ENCODE measurements around the gene TLN1. TPM values are rescaled to one million over a fixed set of nuclear protein-coding genes. Genes with fewer than 3 reads are reported as not detected.

TLN1 gene
- polyA plus RNA-seq, 4 donors: 82.1 to 103 (median 88.5) TPM

DNA sequence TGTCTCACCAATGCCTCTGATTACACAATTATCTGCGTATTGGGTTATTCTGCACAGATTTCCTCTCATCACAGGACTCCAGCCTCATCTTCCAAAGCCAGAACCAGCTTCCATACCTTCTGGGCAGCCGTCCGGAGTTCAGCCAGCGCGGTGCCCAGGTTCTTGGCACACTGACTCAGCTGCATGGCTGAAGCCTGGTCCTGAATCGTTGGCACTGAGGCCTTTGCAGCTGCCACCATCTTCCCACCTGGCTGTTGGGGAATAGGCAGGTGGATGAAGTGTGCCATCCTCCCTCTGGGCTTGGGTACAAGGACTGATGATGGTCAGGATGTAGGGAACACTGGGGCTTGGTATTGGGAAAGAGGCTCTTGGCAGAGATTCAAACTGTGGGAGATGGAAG is 17.9 kb downstream of the TLN1 start:
- Histone ChIP-seq H3K4me1 (ENCODE audit: control insufficient read depth in 3 of 3, insufficient read depth in 2 of 3, low read depth in 1 of 3, low read length in 2 of 3) (no peaks in the 10 kb centered on the region), H3K4me3 (ENCODE audit: low read depth in 1 of 3, low read length in 3 of 3) (no peak overlapping the region), H3K27me3 (ENCODE audit: control insufficient read depth in 3 of 3, insufficient read depth in 3 of 3, low read length in 3 of 3) (no peaks in the 10 kb centered on the region), H3K27ac (ENCODE audit: low read depth in 1 of 3, low read length in 2 of 3) (no peak overlapping the region), H3K36me3 (ENCODE audit: control insufficient read depth in 3 of 3, insufficient read depth in 2 of 3, low read depth in 1 of 3, low read length in 3 of 3) (peaks cover 34 to 88% (median 66%) of the 10 kb centered on the region in 3 donors), H3K9me3 (ENCODE audit: control insufficient read depth in 2 of 2, insufficient read depth in 1 of 2, low read depth in 1 of 2, low read length in 1 of 2) (no peaks in the 10 kb centered on the region)
- FAIRE-seq (no peak), DNase-seq (no peak)
- WGBS, 3 donors: 88 to 96% (median 91%) methylated on average over 6 of the region's 6 CpGs

DNA sequence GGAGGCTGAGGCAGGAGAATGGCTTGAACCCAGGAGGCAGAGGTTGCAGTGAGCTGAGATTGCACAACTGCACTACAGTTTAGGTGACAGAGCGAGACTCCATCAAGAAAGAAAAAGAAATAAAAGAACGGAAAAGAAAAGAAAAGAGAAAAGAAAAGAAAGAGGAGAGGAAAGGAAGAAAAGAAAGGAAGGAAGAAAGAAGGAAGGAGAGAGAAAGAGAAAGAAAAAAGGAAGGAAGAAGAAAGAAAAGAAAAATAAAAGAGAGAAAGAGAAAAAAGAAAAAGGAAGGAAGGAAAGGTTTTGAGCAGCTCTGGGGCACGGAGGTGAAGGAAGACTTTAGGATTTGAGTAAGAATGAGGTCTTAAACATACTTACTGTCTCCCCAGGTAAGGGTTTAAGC is 18.4 kb downstream of the TLN1 start:
- Histone ChIP-seq H3K4me3 (ENCODE audit: low read depth in 1 of 3, low read length in 3 of 3) (no peak overlapping the region), H3K27ac (ENCODE audit: low read depth in 1 of 3, low read length in 2 of 3) (no peak overlapping the region), H3K36me3 (ENCODE audit: control insufficient read depth in 3 of 3, insufficient read depth in 2 of 3, low read depth in 1 of 3, low read length in 3 of 3) (peaks cover 31 to 85% (median 61%) of the 10 kb centered on the region in 3 donors), H3K9me3 (ENCODE audit: control insufficient read depth in 2 of 2, insufficient read depth in 1 of 2, low read depth in 1 of 2, low read length in 1 of 2) (no peaks in the 10 kb centered on the region), H3K4me1 (ENCODE audit: control insufficient read depth in 3 of 3, insufficient read depth in 2 of 3, low read depth in 1 of 3, low read length in 2 of 3) (no peaks in the 10 kb centered on the region), H3K27me3 (ENCODE audit: control insufficient read depth in 3 of 3, insufficient read depth in 3 of 3, low read length in 3 of 3) (no peaks in the 10 kb centered on the region)
- WGBS, 3 donors: 88 to 94% (median 92%) methylated on average over 3 of the region's 3 CpGs
- DNase-seq (no peak), FAIRE-seq (no peak)

DNA sequence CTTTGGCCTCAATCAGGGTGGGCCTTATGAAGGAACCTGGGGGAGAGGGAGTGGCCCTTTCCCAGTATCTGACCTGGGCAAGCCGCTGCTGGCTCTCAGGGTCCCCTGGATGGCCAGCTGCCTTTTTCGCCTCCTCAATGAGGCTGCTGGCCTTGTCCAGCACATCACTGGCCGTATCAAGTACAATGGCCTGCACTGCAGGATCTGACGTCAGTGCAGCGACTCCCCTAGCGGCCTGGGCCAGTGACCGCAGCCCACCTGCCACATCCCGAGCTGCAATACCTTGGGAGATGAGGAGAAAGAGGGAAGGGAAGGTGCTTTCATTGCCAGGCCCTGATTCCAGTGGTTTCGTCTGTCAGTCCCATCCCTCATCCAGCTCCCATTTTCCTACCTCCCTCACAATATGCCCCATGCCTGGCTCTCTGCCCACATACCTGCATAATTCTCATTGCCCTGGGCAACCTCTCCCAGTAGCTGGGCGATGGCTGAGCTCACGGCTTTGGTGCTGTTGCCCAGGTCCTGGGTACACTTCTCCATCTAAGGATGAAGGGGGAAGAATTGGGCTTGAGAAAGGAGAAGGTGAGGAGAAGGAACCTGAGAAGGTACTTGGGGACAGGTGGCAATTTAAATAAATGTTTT is 19.1 kb downstream of the TLN1 start:
- Histone ChIP-seq H3K36me3 (ENCODE audit: control insufficient read depth in 3 of 3, insufficient read depth in 2 of 3, low read depth in 1 of 3, low read length in 3 of 3) (peaks cover 29 to 84% (median 61%) of the 10 kb centered on the region in 3 donors), H3K9me3 (ENCODE audit: control insufficient read depth in 2 of 2, insufficient read depth in 1 of 2, low read depth in 1 of 2, low read length in 1 of 2) (no peaks in the 10 kb centered on the region), H3K27ac (ENCODE audit: low read depth in 1 of 3, low read length in 2 of 3) (no peak overlapping the region), H3K4me1 (ENCODE audit: control insufficient read depth in 3 of 3, insufficient read depth in 2 of 3, low read depth in 1 of 3, low read length in 2 of 3) (no peaks in the 10 kb centered on the region), H3K4me3 (ENCODE audit: low read depth in 1 of 3, low read length in 3 of 3) (no peak overlapping the region), H3K27me3 (ENCODE audit: control insufficient read depth in 3 of 3, insufficient read depth in 3 of 3, low read length in 3 of 3) (no peaks in the 10 kb centered on the region)
- DNase-seq (no peak), FAIRE-seq (no peak)
- WGBS, 3 donors: 89 to 91% (median 89%) methylated on average over 10 to 11 of the region's 11 CpGs

DNA sequence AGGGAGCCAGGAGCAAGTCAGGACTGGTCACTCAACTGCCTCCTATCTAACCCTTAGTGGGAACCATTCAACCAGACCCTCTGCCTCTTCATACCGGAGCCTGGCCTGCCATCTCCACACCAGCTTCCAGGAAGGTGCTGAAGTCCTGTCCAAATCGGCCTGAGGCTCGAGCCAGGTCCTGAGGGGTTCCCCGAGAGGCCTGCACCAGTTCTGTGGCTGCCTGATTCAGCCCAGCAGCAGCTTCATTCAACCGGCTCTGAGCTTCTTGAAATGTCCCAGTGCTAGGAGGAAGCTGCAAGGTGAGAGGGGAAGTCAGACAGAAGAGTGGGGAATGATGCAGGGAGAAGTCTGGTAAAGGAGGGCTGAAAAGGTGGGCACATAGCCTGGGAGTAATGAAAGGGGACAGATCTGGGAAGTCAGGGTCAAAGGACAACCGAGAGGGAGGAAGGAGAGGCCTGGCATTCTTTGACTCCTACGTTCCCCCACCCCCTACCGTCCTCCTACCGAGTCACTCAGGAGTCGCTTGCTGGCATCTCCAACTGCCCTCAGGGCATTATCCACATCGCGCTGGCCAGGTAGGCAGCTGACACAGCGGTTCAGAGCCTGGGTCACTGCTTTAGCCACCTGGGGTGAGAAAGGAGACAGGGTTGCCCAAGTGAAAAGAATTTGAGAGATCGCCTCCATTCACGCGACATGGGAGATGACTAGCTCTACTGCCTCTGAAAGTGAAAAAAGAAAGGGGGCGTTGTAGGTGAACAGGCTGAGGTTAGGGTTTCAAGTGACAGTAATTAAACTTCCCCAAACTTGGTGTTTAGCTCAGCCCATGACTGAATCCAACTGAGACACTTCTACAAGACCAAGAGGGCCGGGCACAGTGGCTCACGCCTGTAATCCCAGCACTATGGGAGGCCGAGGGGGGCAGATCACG is 20.2 kb downstream of the TLN1 start:
- H3K4me1 ChIP-seq (ENCODE audit: control insufficient read depth in 3 of 3, insufficient read depth in 2 of 3, low read depth in 1 of 3, low read length in 2 of 3): no peaks in the 10 kb centered on the region
- DNase-seq (no peak), FAIRE-seq (no peak)
- 85 to 88% (median 85%) methylated on average over 21 of the region's 21 CpGs for WGBS, 3 donors
- H3K9me3 ChIP-seq (ENCODE audit: control insufficient read depth in 2 of 2, insufficient read depth in 1 of 2, low read depth in 1 of 2, low read length in 1 of 2): no peaks in the 10 kb centered on the region
- H3K27me3 ChIP-seq (ENCODE audit: control insufficient read depth in 3 of 3, insufficient read depth in 3 of 3, low read length in 3 of 3): no peaks in the 10 kb centered on the region
- no peak overlapping the region for H3K27ac ChIP-seq (ENCODE audit: low read depth in 1 of 3, low read length in 2 of 3)
- peaks cover 29 to 83% (median 62%) of the 10 kb centered on the region in 3 donors for H3K36me3 ChIP-seq (ENCODE audit: control insufficient read depth in 3 of 3, insufficient read depth in 2 of 3, low read depth in 1 of 3, low read length in 3 of 3)
- H3K4me3 ChIP-seq (ENCODE audit: low read depth in 1 of 3, low read length in 3 of 3): no peak overlapping the region

DNA sequence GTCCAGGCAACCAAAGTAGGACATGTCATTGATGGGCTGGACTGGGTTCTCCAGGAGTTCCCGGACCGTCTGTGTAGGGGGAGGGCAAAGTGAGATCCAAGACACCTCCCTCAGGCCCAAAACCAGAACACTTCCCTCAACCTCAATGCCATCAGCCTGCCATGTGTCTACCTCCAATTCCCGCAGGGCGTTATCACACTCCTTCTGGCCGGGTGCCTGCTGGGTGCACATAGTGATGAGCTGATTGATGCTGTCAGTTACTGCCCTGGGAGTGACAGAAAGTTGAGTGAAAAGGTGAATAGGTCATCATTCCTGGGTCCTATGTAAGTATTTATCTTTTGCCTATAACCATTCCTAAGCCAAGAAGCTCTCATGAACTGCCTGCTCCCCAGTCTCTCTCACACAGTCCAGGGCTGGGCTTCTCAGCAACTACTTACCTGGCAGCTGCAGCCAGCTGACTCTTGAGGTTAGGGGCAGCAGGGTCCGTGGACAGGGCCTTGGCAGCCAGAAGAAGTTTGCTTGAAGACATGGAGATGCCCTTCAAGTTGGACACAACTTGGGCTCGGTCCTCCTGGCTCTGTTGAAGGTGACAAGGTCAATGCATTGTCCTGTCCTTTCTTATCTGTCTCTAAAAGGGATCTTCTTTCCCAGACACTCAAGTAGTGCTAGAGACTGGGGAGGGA is 21.0 kb downstream of the TLN1 start:
- H3K4me1 ChIP-seq (ENCODE audit: control insufficient read depth in 3 of 3, insufficient read depth in 2 of 3, low read depth in 1 of 3, low read length in 2 of 3): no peaks in the 10 kb centered on the region
- H3K27ac ChIP-seq (ENCODE audit: low read depth in 1 of 3, low read length in 2 of 3): no peak overlapping the region
- WGBS, 3 donors: 78 to 85% (median 83%) methylated on average over 7 of the region's 7 CpGs
- H3K9me3 ChIP-seq (ENCODE audit: control insufficient read depth in 2 of 2, insufficient read depth in 1 of 2, low read depth in 1 of 2, low read length in 1 of 2): no peaks in the 10 kb centered on the region
- no peak overlapping the region for H3K4me3 ChIP-seq (ENCODE audit: low read depth in 1 of 3, low read length in 3 of 3)
- DNase-seq (no peak), FAIRE-seq (no peak)
- H3K36me3 ChIP-seq (ENCODE audit: control insufficient read depth in 3 of 3, insufficient read depth in 2 of 3, low read depth in 1 of 3, low read length in 3 of 3): peaks cover 34 to 85% (median 63%) of the 10 kb centered on the region in 3 donors
- no peaks in the 10 kb centered on the region for H3K27me3 ChIP-seq (ENCODE audit: control insufficient read depth in 3 of 3, insufficient read depth in 3 of 3, low read length in 3 of 3)

DNA sequence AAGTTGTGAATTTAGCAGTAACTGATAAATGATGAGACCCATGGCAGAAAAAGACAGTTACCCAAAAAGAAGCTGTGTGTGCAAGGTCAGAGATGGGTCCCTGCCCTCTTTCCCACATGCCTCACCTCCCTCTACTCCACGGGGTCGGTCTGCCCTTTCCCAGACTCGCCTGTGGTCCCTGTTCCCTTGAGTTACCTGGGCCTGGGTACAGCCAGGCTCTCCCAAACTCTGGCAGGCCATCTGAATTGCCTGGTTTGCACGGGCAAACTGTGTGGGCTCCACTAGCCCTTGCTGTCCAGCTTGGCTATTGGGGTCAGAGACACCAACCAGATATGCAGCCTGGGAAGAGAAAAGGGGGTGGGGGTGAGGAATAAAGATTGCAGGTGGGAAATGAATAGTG is 23.8 kb downstream of the TLN1 start:
- Histone ChIP-seq H3K4me1 (ENCODE audit: control insufficient read depth in 3 of 3, insufficient read depth in 2 of 3, low read depth in 1 of 3, low read length in 2 of 3) (no peaks in the 10 kb centered on the region), H3K27me3 (ENCODE audit: control insufficient read depth in 3 of 3, insufficient read depth in 3 of 3, low read length in 3 of 3) (no peaks in the 10 kb centered on the region), H3K4me3 (ENCODE audit: low read depth in 1 of 3, low read length in 3 of 3) (no peak overlapping the region), H3K36me3 (ENCODE audit: control insufficient read depth in 3 of 3, insufficient read depth in 2 of 3, low read depth in 1 of 3, low read length in 3 of 3) (peaks cover 45 to 89% (median 72%) of the 10 kb centered on the region in 3 donors), H3K9me3 (ENCODE audit: control insufficient read depth in 2 of 2, insufficient read depth in 1 of 2, low read depth in 1 of 2, low read length in 1 of 2) (no peaks in the 10 kb centered on the region), H3K27ac (ENCODE audit: low read depth in 1 of 3, low read length in 2 of 3) (no peak overlapping the region)
- 94 to 98% (median 95%) methylated on average over 4 of the region's 4 CpGs for WGBS, 3 donors
- DNase-seq: no peak
- FAIRE-seq: no peak

DNA sequence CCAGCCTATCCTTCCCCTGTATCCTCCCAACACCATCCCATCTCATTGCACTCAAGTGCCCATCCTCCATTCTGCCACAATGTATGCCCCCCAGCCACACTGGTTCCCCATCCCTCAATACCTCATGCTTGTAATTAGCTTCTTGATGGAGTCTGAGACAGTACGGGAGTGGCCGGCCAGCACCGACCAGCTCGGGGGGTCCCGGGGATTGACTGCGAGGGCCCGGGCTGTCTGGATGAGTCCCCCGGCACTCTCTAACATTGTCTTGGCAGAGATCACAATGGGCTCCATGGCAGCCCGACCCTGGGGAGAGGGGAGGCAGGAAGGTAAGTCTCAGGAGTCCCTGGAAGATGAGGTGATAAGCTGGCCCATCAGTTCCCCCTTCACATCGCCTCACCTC is 25.0 kb downstream of the TLN1 start:
- H3K4me3 ChIP-seq (ENCODE audit: low read depth in 1 of 3, low read length in 3 of 3): no peak overlapping the region
- H3K4me1 ChIP-seq (ENCODE audit: control insufficient read depth in 3 of 3, insufficient read depth in 2 of 3, low read depth in 1 of 3, low read length in 2 of 3): no peaks in the 10 kb centered on the region
- no peak overlapping the region for H3K27ac ChIP-seq (ENCODE audit: low read depth in 1 of 3, low read length in 2 of 3)
- no peaks in the 10 kb centered on the region for H3K27me3 ChIP-seq (ENCODE audit: control insufficient read depth in 3 of 3, insufficient read depth in 3 of 3, low read length in 3 of 3)
- peaks cover 44 to 86% (median 66%) of the 10 kb centered on the region in 3 donors for H3K36me3 ChIP-seq (ENCODE audit: control insufficient read depth in 3 of 3, insufficient read depth in 2 of 3, low read depth in 1 of 3, low read length in 3 of 3)
- DNase-seq: no peak
- 86 to 97% (median 87%) methylated on average over 10 of the region's 10 CpGs for WGBS, 3 donors
- H3K9me3 ChIP-seq (ENCODE audit: control insufficient read depth in 2 of 2, insufficient read depth in 1 of 2, low read depth in 1 of 2, low read length in 1 of 2): no peaks in the 10 kb centered on the region
- FAIRE-seq: no peak

DNA sequence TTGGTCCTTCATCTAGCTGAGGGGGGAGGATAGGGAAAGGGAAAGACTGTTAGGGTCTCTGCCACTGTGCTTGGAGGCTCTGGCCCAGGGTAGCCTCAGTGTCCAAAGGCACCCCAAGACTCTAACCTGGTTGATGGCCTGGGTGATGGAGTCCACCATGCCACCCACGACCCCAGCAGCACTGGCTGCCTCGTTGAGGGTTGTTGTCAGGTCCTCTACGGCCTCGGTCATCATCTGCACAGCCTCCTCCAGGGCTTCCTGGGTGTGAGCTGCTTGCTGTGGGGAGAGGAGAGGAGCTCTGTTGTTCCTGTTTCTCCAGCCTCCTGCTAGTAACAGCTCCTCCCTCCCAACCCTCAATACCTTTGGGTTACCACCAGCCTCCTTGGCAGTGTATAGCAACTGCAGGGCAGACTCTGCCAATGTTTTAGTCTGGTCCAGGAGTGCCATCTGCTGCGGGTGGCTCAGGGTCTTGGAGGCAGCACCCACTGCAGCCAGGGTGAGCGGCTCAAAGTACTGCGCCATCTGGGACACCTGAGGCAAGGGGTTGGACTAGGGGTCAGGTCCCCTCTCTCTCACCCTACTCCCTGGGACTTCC is 26.1 kb downstream of the TLN1 start:
- no peaks in the 10 kb centered on the region for H3K27me3 ChIP-seq (ENCODE audit: control insufficient read depth in 3 of 3, insufficient read depth in 3 of 3, low read length in 3 of 3)
- H3K4me3 ChIP-seq (ENCODE audit: low read depth in 1 of 3, low read length in 3 of 3): no peak overlapping the region
- 90 to 95% (median 91%) methylated on average over 7 of the region's 7 CpGs for WGBS, 3 donors
- H3K36me3 ChIP-seq (ENCODE audit: control insufficient read depth in 3 of 3, insufficient read depth in 2 of 3, low read depth in 1 of 3, low read length in 3 of 3): peaks cover 48 to 83% (median 64%) of the 10 kb centered on the region in 3 donors
- no peaks in the 10 kb centered on the region for H3K4me1 ChIP-seq (ENCODE audit: control insufficient read depth in 3 of 3, insufficient read depth in 2 of 3, low read depth in 1 of 3, low read length in 2 of 3)
- H3K9me3 ChIP-seq (ENCODE audit: control insufficient read depth in 2 of 2, insufficient read depth in 1 of 2, low read depth in 1 of 2, low read length in 1 of 2): no peaks in the 10 kb centered on the region
- FAIRE-seq: no peak
- no peak overlapping the region for H3K27ac ChIP-seq (ENCODE audit: low read depth in 1 of 3, low read length in 2 of 3)
- DNase-seq: no peak
